PC-9 (cell line): ENCODE measurements around the gene PLK5. TPM values are rescaled to one million over a fixed set of nuclear protein-coding genes. Genes with fewer than 3 reads are reported as not detected.

Experiments
- BruUV-seq: library from RNA; stranded (reverse); fragments of 400-500 nt; replicated peaks from 2 replicates; lab custom pipeline; 2021; lab: Mats Ljungman, UMichigan
- CTCF ChIA-PET: fragments of 300-600 bp; sonication (Branson Sonifier 250); formaldehyde crosslinking; loops from one replicate; lab custom pipeline; 2022; ENCODE audit warnings: antibody characterized with exemption; lab: Charles Lee
- POLR2A ChIA-PET: fragments of 300-600 bp; sonication (Branson Sonifier 250); formaldehyde crosslinking; loops from one replicate; lab custom pipeline; 2022; ENCODE audit warnings: antibody characterized with exemption; ENCODE audit not compliant: unreplicated experiment; lab: Charles Lee
- DNase-seq, 2 experiments: peaks; one replicate each; pipeline versions ENCODE4 v3.0.0 to v3.0.0-alpha.2; 2015 to 2022; ENCODE audit warnings: mixed read lengths in 1 of 2
- H2AFZ ChIP-seq: fragments of 200-600 bp; sonication (generic); 2 replicates; pipeline ENCODE4 v1.8.1; 2017; ENCODE audit warnings: antibody characterized with exemption
- H3F3A ChIP-seq: fragments of 200-600 bp; sonication (generic); 2 replicates; pipeline ENCODE4 v1.8.1; 2017; ENCODE audit warnings: antibody characterized with exemption, mild to moderate bottlenecking, low read depth; ENCODE audit not compliant: insufficient read depth
- H3K27ac ChIP-seq: fragments of 200-600 bp; sonication (generic); 2 replicates; pipeline ENCODE4 v1.6.1; 2016; ENCODE audit warnings: mixed run types
- H3K27me3 ChIP-seq: fragments of 200-600 bp; sonication (generic); 2 replicates; pipeline ENCODE4 v1.6.1; 2016; ENCODE audit warnings: low read depth, mixed run types; ENCODE audit not compliant: insufficient read depth
- H3K36me3 ChIP-seq: fragments of 200-600 bp; sonication (generic); 2 replicates; pipeline ENCODE4 v1.6.1; 2016; ENCODE audit warnings: low read depth, mixed run types
- H3K4me1 ChIP-seq: fragments of 200-600 bp; sonication (generic); replicated peaks from 2 replicates; pipeline ENCODE4 v1.6.1; 2016; ENCODE audit warnings: mixed run types; ENCODE audit not compliant: insufficient read depth
- H3K4me2 ChIP-seq: fragments of 200-600 bp; sonication (generic); 2 replicates; pipeline ENCODE4 v1.6.1; 2017; ENCODE audit warnings: mixed run types
- H3K4me3 ChIP-seq: fragments of 200-600 bp; sonication (generic); 2 replicates; pipeline ENCODE4 v1.6.1; 2016; ENCODE audit warnings: mixed run types
- H3K79me2 ChIP-seq: fragments of 200-600 bp; sonication (generic); 2 replicates; pipeline ENCODE4 v1.6.1; 2017; ENCODE audit warnings: low read depth, mixed run types
- H3K9me2 ChIP-seq: fragments of 200-600 bp; sonication (generic); 2 replicates; pipeline ENCODE4 v1.8.1; 2017; ENCODE audit warnings: mild to moderate bottlenecking; ENCODE audit not compliant: insufficient read depth
- H3K9me3 ChIP-seq: fragments of 200-600 bp; sonication (generic); 2 replicates; pipeline ENCODE4 v1.8.1; 2016; ENCODE audit warnings: low read depth; ENCODE audit not compliant: insufficient read depth
- H4K20me1 ChIP-seq: fragments of 200-600 bp; sonication (generic); 2 replicates; pipeline ENCODE4 v1.8.1; 2017; ENCODE audit not compliant: insufficient read depth
- EZH2 ChIP-seq: fragments of 200-600 bp; sonication (generic); IDR thresholded peaks from 2 replicates; pipeline ENCODE4 v1.8.0; 2017; ENCODE audit warnings: antibody characterized with exemption, low read depth
- intact Hi-C: fragments of 100-400 bp; cut with micrococcal nuclease; formaldehyde crosslinking; loops from one replicate; pipeline ENCODE4 v1.10.0; 2022; ENCODE audit not compliant: unreplicated experiment
- total RNA-seq: library from RNA; stranded (reverse); gene quantifications from 2 replicates; pipeline ENCODE4 v1.2.3, GENCODE V29; 2021
- TF ChIP-seq, protein P1 (sequence below): fragments of 200-600 bp; sonication (generic); conservative IDR thresholded peaks from 2 replicates; pipeline ENCODE4 v1.6.1; 2017; ENCODE audit warnings: mixed run types, antibody characterized with exemption, mild to moderate bottlenecking, moderate library complexity

Gene PLK5
- total RNA-seq, 1 experiment from 2014 or later = not detected

DNA sequence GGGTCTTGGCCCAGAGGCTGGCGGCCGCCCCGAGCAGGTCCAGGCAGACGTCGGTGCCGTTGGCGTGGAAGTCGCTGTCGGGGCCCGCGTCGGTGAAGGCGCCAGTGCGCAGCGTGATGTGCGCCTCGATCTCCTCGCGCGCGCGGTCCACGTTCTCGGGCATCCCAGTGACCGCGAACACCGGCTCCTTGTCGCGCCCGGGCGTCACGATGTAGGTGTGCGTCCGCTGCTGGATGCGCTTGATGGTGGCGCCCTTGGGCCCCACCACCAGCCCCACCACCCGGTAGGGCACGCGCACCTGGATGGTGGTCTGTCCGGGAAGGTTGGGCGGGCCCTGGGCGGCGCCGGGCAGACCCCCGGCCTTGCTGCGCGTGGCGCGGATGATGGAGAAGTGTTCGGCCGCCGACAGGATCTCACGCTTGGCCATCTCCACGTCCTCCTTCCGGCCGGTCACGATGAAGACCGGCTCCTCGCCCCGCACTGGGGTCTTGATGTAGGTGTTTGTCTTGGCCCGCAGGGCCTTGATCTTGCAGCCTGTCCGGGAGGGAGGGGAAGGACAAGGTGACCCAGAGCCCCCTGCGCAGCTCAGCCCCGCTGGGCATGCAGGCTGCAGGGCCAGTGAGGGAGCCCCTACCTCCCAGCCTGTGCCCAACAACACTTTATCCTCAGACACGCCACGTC, 32.7 kb downstream of the PLK5 start:
- TF ChIP-seq, protein P1, sequence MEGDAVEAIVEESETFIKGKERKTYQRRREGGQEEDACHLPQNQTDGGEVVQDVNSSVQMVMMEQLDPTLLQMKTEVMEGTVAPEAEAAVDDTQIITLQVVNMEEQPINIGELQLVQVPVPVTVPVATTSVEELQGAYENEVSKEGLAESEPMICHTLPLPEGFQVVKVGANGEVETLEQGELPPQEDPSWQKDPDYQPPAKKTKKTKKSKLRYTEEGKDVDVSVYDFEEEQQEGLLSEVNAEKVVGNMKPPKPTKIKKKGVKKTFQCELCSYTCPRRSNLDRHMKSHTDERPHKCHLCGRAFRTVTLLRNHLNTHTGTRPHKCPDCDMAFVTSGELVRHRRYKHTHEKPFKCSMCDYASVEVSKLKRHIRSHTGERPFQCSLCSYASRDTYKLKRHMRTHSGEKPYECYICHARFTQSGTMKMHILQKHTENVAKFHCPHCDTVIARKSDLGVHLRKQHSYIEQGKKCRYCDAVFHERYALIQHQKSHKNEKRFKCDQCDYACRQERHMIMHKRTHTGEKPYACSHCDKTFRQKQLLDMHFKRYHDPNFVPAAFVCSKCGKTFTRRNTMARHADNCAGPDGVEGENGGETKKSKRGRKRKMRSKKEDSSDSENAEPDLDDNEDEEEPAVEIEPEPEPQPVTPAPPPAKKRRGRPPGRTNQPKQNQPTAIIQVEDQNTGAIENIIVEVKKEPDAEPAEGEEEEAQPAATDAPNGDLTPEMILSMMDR = no peak
- no peak for TF ChIP-seq EZH2

DNA sequence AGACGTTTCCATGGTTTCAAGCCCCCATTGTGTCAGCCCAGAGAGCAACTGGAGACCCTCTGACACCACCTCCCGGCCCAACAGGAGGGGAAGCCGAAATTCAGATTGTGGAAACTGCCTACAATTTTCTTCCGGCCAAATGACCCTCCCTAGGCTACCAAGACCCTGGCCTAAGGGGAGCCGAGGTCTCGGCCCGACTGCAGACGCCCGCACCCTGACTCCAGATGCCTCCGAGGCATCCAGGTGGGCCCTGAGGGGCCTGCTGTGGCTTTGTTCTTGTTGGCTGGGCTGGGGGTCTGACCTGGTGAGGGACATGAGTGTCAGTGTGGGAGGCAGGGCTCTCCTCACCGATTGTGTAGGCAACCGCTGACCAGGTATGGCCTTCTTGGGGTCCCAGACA, 34.7 kb downstream of the PLK5 start:
- no peaks in the 10 kb centered on the region for H3K9me3 ChIP-seq
- no peak overlapping the region for H2AFZ ChIP-seq
- ChIA-PET CTCF (no interaction called here), POLR2A (no interaction called here)
- no peak overlapping the region for H3K27ac ChIP-seq
- no peaks in the 10 kb centered on the region for H3K4me1 ChIP-seq
- DNase-seq = no peak
- no peak for TF ChIP-seq EZH2
- TF ChIP-seq, protein P1 = no peak
- H3F3A ChIP-seq = no peaks in the 10 kb centered on the region
- no peaks in the 10 kb centered on the region for H3K9me2 ChIP-seq
- H3K4me2 ChIP-seq = no peak overlapping the region
- H4K20me1 ChIP-seq = no peaks in the 10 kb centered on the region
- no TSS peak for BruUV-seq
- H3K4me3 ChIP-seq = no peak overlapping the region
- H3K79me2 ChIP-seq = no peaks in the 10 kb centered on the region
- H3K36me3 ChIP-seq = no peaks in the 10 kb centered on the region
- intact Hi-C loops = no loop called here
- no peaks in the 10 kb centered on the region for H3K27me3 ChIP-seq

More for the DNA sequence above, 32.7 kb downstream of the PLK5 start:
- ChIA-PET POLR2A (no interaction called here), CTCF (no interaction called here)
- Histone ChIP-seq H3F3A (no peaks in the 10 kb centered on the region), H3K9me2 (no peaks in the 10 kb centered on the region), H3K27ac (no peak overlapping the region), H2AFZ (no peak overlapping the region), H3K4me2 (no peak overlapping the region), H3K4me3 (no peak overlapping the region), H3K36me3 (no peaks in the 10 kb centered on the region), H4K20me1 (no peaks in the 10 kb centered on the region), H3K79me2 (no peaks in the 10 kb centered on the region), H3K4me1 (no peaks in the 10 kb centered on the region), H3K9me3 (no peaks in the 10 kb centered on the region), H3K27me3 (no peaks in the 10 kb centered on the region)
- no TSS peak for BruUV-seq
- no peak for DNase-seq
- intact Hi-C loops = no loop called here

DNA sequence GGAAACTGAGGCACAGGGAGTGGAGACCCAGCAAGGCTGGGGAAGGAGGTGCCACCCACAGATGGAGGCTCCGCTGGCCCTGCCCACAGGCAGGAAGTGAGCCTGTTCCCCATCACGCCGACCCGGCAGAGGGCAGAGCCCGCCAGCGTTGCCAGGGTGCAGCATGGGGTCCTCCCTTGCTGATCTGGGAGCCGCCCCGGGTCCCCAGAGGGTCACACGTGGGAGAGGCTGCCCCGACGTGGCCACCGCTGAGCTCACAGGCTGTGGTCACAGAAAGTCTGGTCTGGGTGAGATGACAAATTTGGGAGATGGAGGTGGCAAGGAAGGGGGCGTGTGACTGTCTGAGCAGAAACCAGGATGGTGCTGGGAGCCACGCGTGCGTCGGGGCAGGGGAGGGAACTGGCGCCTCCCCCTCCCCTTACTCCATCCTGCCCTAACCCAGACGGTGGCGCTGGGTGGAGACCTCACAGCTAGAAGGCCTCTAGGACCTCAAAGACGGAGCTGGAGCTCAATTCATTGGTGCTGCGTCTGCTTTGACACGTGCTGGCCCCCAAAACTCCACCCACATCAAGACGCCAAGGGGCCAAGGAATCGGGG, 36.5 kb downstream of the PLK5 start:
- ChIA-PET POLR2A (no interaction called here), CTCF (interaction anchor here (0.6 kb wide), 1 partner anchor 297 kb away, joined by 4 read pairs; no protein-coding TSS in a partner anchor)
- Histone ChIP-seq H3K4me2 (no peak overlapping the region), H3K79me2 (no peaks in the 10 kb centered on the region), H3F3A (no peaks in the 10 kb centered on the region), H3K27me3 (no peaks in the 10 kb centered on the region), H3K9me2 (no peaks in the 10 kb centered on the region), H3K36me3 (no peaks in the 10 kb centered on the region), H3K27ac (no peak overlapping the region), H3K4me1 (no peaks in the 10 kb centered on the region), H3K4me3 (no peak overlapping the region), H3K9me3 (no peaks in the 10 kb centered on the region), H4K20me1 (peaks cover under 1% of the 10 kb centered on the region; the same call in 1 of the 2 replicates), H2AFZ (no peak overlapping the region)
- TF ChIP-seq, protein P1 = no peak
- no peak for TF ChIP-seq EZH2
- BruUV-seq = no TSS peak
- intact Hi-C loops = no loop called here
- DNase-seq = no peak
